GM12892 (cell line): ENCODE measurements around the gene MEIG1.
"Not testable (repeated sequence)": the region's sequence is repeated elsewhere in the genome, so short reads cannot be mapped to it uniquely, and the experiment has no call there.

Experiments
- POLR2A ChIP-seq: IDR thresholded peaks from 2 replicates; pipeline ENCODE4 v1.6.1; 2011; ENCODE audit warnings: low read depth, low read length, control low read depth
- TAF1 ChIP-seq: IDR thresholded peaks from 2 replicates; pipeline ENCODE4 v1.6.1; 2011; ENCODE audit warnings: low read depth, mild to moderate bottlenecking, control low read depth, low read length, borderline replicate concordance

- TF ChIP-seq POLR2A, TAF1: not testable (repeated sequence)
These were observed 30.4 kb downstream of the MEIG1 start for GRCh38 chr10:14989552-14989951.
